Astrocyte (in vitro differentiated cells and primary cell): ENCODE results near the gene PLXNB1.

Experiments used
- CTCF ChIP-seq: IDR thresholded peaks from 2 replicates; pipeline ENCODE4 v1.5.1; 2011; ENCODE audit warnings: low read depth, mild to moderate bottlenecking, inconsistent platforms, low read length, moderate library complexity; ENCODE audit not compliant: insufficient read depth
- EZH2 ChIP-seq: IDR thresholded peaks from 2 replicates; pipeline ENCODE4 v1.6.1; 2012; ENCODE audit warnings: mild to moderate bottlenecking, low read length, inconsistent platforms; ENCODE audit not compliant: insufficient read depth

- no peak for TF ChIP-seq CTCF
- no peak for TF ChIP-seq EZH2
Measured at GRCh38 chr3:48445277-48445882, 15.5 kb upstream of the PLXNB1 start.
